ENCODE results near the gene RAVER1.

GRCh38 chr19:10284065-10284959, 49.0 kb downstream of the RAVER1 start:
- TF ChIP-seq CTCF (conservative IDR thresholded peaks at IDR 0.05): no peak
- TF ChIP-seq ZFX (IDR thresholded peaks at IDR 0.05): no peak
